Trophoblast cell (in vitro differentiated cells and primary cell): Measurements from ENCODE around the gene RPUSD1.

Source experiments
- DNase-seq, 2 donors: peaks; one replicate each; pipeline ENCODE4 v3.0.0-alpha.2; 2016
- H2AFZ ChIP-seq: 2 replicates; pipeline ENCODE4 v1.6.1; 2013; ENCODE audit warnings: low read length, moderate library complexity, mild to moderate bottlenecking; ENCODE audit not compliant: insufficient read depth, poor library complexity
- H2AK5ac ChIP-seq: 2 replicates; pipeline ENCODE4 v1.6.1; 2013; ENCODE audit warnings: mild to moderate bottlenecking, low read length
- H2BK120ac ChIP-seq: 2 replicates; pipeline ENCODE4 v1.6.1; 2013; ENCODE audit warnings: low read length, mild to moderate bottlenecking, moderate library complexity; ENCODE audit not compliant: insufficient read depth, poor library complexity
- H2BK12ac ChIP-seq: 2 replicates; pipeline ENCODE4 v1.6.1; 2013; ENCODE audit warnings: mild to moderate bottlenecking, low read length, moderate library complexity
- H2BK5ac ChIP-seq: 2 replicates; pipeline ENCODE4 v1.6.1; 2013; ENCODE audit warnings: low read length, low read depth, moderate library complexity, mild to moderate bottlenecking; ENCODE audit not compliant: poor library complexity
- H3K14ac ChIP-seq: 2 replicates; pipeline ENCODE4 v1.6.1; 2013; ENCODE audit warnings: mild to moderate bottlenecking, low read length
- H3K18ac ChIP-seq: 2 replicates; pipeline ENCODE4 v1.6.1; 2013; ENCODE audit warnings: mild to moderate bottlenecking, low read length
- H3K23ac ChIP-seq: 2 replicates; pipeline ENCODE4 v1.6.1; 2013; ENCODE audit warnings: low read length
- H3K27ac ChIP-seq: 2 replicates; pipeline ENCODE4 v1.5.1; 2013; ENCODE audit warnings: low read depth, mild to moderate bottlenecking, inconsistent platforms, low read length, moderate library complexity
- H3K27me3 ChIP-seq: 2 replicates; pipeline ENCODE4 v1.6.1; 2013; ENCODE audit warnings: inconsistent platforms, mild to moderate bottlenecking, low read length, moderate library complexity; ENCODE audit not compliant: insufficient read depth
- H3K36me3 ChIP-seq, 2 experiments: 1 replicate in 1 of 2; 2 replicates in 1 of 2; pipeline ENCODE4 v1.6.1; 2013; ENCODE audit warnings: low read length in 2 of 2, mild to moderate bottlenecking in 2 of 2, moderate library complexity in 1 of 2; ENCODE audit not compliant: insufficient read depth in 2 of 2, control insufficient read depth in 1 of 2
- H3K4ac ChIP-seq: 2 replicates; pipeline ENCODE4 v1.6.1; 2013; ENCODE audit warnings: low read depth, mild to moderate bottlenecking, low read length, moderate library complexity
- H3K4me1 ChIP-seq, 2 experiments: 1 replicate in 1 of 2; 2 replicates in 1 of 2; pipeline ENCODE4 v1.6.1; 2013; ENCODE audit warnings: low read length in 2 of 2, mild to moderate bottlenecking in 2 of 2, moderate library complexity in 1 of 2; ENCODE audit not compliant: insufficient read depth in 2 of 2, control insufficient read depth in 1 of 2
- H3K4me2 ChIP-seq: 2 replicates; pipeline ENCODE4 v1.6.1; 2013; ENCODE audit warnings: inconsistent platforms, mild to moderate bottlenecking, low read length, moderate library complexity
- H3K4me3 ChIP-seq: 2 replicates; pipeline ENCODE4 v1.5.1; 2013; ENCODE audit warnings: mild to moderate bottlenecking, low read depth, low read length, inconsistent platforms
- H3K79me1 ChIP-seq: one replicate; pipeline ENCODE4 v1.6.1; 2013; ENCODE audit warnings: low read length
- H3K79me2 ChIP-seq: 2 replicates; pipeline ENCODE4 v1.6.1; 2013; ENCODE audit warnings: low read length, mild to moderate bottlenecking; ENCODE audit not compliant: control insufficient read depth, insufficient read depth, poor library complexity
- H3K9ac ChIP-seq: 2 replicates; pipeline ENCODE4 v1.6.1; 2013; ENCODE audit warnings: mild to moderate bottlenecking, low read length
- H3K9me3 ChIP-seq: 2 replicates; pipeline ENCODE4 v1.6.1; 2013; ENCODE audit warnings: low read depth, mild to moderate bottlenecking, control low read depth, inconsistent platforms, low read length; ENCODE audit not compliant: insufficient read depth
- H4K12ac ChIP-seq: 2 replicates; pipeline ENCODE4 v1.6.1; 2013; ENCODE audit warnings: low read depth, mild to moderate bottlenecking, low read length, moderate library complexity
- H4K8ac ChIP-seq: 2 replicates; pipeline ENCODE4 v1.6.1; 2013; ENCODE audit warnings: low read depth, mild to moderate bottlenecking, low read length, moderate library complexity
- H4K91ac ChIP-seq: one replicate; pipeline ENCODE4 v1.6.1; 2013; ENCODE audit warnings: low read depth, mild to moderate bottlenecking, low read length, moderate library complexity
- WGBS: extraction: QIAGEN DNeasy Blood & Tissue Kit; methylation state at CpG from one replicate; pipeline ENCODE4 v1.1.7; 2013; ENCODE audit warnings: missing lambda C conversion rate; ENCODE audit not compliant: insufficient read length, insufficient coverage; ENCODE audit errors: extremely low coverage; 5-methylcytosine and 5-hydroxymethylcytosine counted together

RPUSD1 gene

DNA sequence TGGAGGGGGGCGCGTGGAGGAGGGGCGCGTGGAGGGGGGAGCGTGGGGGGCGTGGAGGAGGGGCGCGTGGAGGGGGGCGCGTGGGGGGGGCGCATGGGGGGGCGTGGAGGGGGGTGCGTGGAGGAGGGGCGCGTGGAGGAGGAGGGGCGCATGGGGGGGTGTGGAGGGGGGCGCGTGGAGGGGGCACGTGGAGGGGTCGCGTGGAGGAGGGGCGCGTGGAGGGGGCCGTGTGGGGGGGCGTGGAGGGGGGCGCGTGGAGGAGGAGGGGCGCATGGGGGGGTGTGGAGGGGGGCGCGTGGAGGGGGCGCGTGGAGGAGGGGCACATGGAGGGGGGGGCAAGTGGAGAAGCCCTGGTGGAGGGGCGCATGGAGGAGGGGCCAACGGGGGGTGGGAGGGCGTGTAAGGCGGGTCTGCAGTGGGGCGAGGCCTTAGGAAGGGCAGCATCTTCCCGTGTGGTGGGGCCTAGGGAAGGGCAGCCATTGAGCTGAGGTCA, 20.4 kb downstream of the RPUSD1 start:
- no CpG with 5 or more reads among the region's 38 CpGs for WGBS
- H3K4ac ChIP-seq: no peak overlapping the region
- no peak overlapping the region for H3K9ac ChIP-seq
- H2BK120ac ChIP-seq: no peak overlapping the region
- H2AFZ ChIP-seq: no peak overlapping the region
- H3K79me1 ChIP-seq: no peaks in the 10 kb centered on the region
- H3K4me1 ChIP-seq: no peaks in the 10 kb centered on the region
- no peak for DNase-seq
- H4K91ac ChIP-seq: no peak overlapping the region
- no peak overlapping the region for H3K23ac ChIP-seq
- H4K8ac ChIP-seq: no peak overlapping the region
- H3K18ac ChIP-seq: no peak overlapping the region
- H2BK5ac ChIP-seq: no peak overlapping the region
- no peak overlapping the region for H3K27ac ChIP-seq
- no peak overlapping the region for H2BK12ac ChIP-seq
- no peak overlapping the region for H2AK5ac ChIP-seq
- no peak overlapping the region for H3K4me2 ChIP-seq
- no peak overlapping the region for H3K14ac ChIP-seq
- H3K9me3 ChIP-seq: peaks cover 4% of the 10 kb centered on the region
- H3K36me3 ChIP-seq: no peaks in the 10 kb centered on the region
- H3K27me3 ChIP-seq: no peaks in the 10 kb centered on the region
- no peaks in the 10 kb centered on the region for H3K79me2 ChIP-seq
- H3K4me3 ChIP-seq: no peak overlapping the region
- H4K12ac ChIP-seq: no peak overlapping the region

- Histone ChIP-seq H3K4me2 (no peak overlapping the region), H3K4me1 (no peaks in the 10 kb centered on the region), H3K27me3 (no peaks in the 10 kb centered on the region), H3K14ac (no peak overlapping the region), H3K27ac (no peak overlapping the region), H4K8ac (no peak overlapping the region), H4K12ac (no peak overlapping the region), H4K91ac (no peak overlapping the region), H3K4me3 (no peak overlapping the region), H3K9me3 (peaks cover 4% of the 10 kb centered on the region), H3K36me3 (no peaks in the 10 kb centered on the region), H2AFZ (no peak overlapping the region), H3K79me2 (no peaks in the 10 kb centered on the region), H2BK12ac (no peak overlapping the region), H3K23ac (no peak overlapping the region), H2BK120ac (no peak overlapping the region), H2AK5ac (no peak overlapping the region), H3K9ac (no peak overlapping the region), H3K4ac (no peak overlapping the region), H3K18ac (no peak overlapping the region), H3K79me1 (no peaks in the 10 kb centered on the region), H2BK5ac (no peak overlapping the region)
- DNase-seq: no peak
- WGBS: no CpG with 5 or more reads among the region's 48 CpGs
Measured at GRCh38 chr16:766820-767640, 21.2 kb downstream of the RPUSD1 start.

DNA sequence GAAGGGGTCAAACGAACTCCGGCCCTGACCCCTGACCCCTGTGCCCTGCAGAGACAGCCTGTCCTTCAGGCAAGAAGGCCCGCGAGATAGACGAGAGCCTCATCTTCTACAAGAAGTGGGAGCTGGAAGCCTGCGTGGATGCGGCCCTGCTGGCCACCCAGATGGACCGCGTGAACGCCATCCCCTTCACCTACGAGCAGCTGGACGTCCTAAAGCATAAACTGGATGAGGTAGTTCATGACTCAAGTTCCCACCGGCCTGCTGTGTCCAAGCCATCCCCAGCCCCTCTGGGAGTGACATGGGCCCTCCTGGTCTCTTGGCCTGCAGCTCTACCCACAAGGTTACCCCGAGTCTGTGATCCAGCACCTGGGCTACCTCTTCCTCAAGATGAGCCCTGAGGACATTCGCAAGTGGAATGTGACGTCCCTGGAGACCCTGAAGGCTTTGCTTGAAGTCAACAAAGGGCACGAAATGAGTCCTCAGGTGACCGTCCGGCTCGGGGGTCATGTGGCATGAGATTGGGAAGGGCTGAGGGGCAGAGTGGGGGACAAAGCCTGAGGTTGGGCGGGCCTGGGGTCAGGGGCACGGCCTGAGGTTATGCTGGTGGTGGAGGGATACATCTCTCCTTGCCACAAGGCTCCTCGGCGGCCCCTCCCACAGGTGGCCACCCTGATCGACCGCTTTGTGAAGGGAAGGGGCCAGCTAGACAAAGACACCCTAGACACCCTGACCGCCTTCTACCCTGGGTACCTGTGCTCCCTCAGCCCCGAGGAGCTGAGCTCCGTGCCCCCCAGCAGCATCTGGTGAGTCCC, 22.0 kb downstream of the RPUSD1 start:
- no peaks in the 10 kb centered on the region for H3K27me3 ChIP-seq
- H2AFZ ChIP-seq: no peak overlapping the region
- no peaks in the 10 kb centered on the region for H3K4me1 ChIP-seq
- no peak overlapping the region for H2AK5ac ChIP-seq
- peaks cover 4% of the 10 kb centered on the region for H3K9me3 ChIP-seq
- no peaks in the 10 kb centered on the region for H3K79me1 ChIP-seq
- no peaks in the 10 kb centered on the region for H3K79me2 ChIP-seq
- H3K18ac ChIP-seq: no peak overlapping the region
- H3K4ac ChIP-seq: no peak overlapping the region
- WGBS: no CpG with 5 or more reads among the region's 29 CpGs
- no peak overlapping the region for H2BK120ac ChIP-seq
- H4K91ac ChIP-seq: no peak overlapping the region
- H3K23ac ChIP-seq: no peak overlapping the region
- H3K9ac ChIP-seq: no peak overlapping the region
- no peak overlapping the region for H3K14ac ChIP-seq
- no peak overlapping the region for H2BK12ac ChIP-seq
- no peaks in the 10 kb centered on the region for H3K36me3 ChIP-seq
- no peak overlapping the region for H2BK5ac ChIP-seq
- no peak overlapping the region for H3K27ac ChIP-seq
- no peak overlapping the region for H3K4me3 ChIP-seq
- no peak overlapping the region for H3K4me2 ChIP-seq
- no peak overlapping the region for H4K12ac ChIP-seq
- H4K8ac ChIP-seq: no peak overlapping the region
- DNase-seq: no peak

DNA sequence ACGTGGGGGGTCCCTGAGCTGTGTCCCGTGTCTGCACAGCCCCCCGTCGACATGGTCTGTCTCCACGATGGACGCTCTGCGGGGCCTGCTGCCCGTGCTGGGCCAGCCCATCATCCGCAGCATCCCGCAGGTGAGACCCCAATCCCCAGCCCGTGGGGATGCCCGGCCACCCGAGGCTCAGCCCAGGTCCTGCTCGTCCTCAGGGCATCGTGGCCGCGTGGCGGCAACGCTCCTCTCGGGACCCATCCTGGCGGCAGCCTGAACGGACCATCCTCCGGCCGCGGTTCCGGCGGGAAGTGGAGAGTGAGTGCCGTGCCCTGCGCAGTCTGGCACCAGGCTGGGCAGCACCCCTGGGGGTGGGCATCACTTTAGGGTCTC, 22.7 kb downstream of the RPUSD1 start:
- Histone ChIP-seq H3K4me2 (no peak overlapping the region), H3K79me1 (no peaks in the 10 kb centered on the region), H2BK5ac (no peak overlapping the region), H3K23ac (no peak overlapping the region), H3K27ac (no peak overlapping the region), H3K18ac (no peak overlapping the region), H3K4me3 (no peak overlapping the region), H3K14ac (no peak overlapping the region), H3K4ac (no peak overlapping the region), H3K36me3 (no peaks in the 10 kb centered on the region), H2BK120ac (no peak overlapping the region), H3K9me3 (peaks cover 4% of the 10 kb centered on the region), H3K4me1 (peaks cover 2 to 4% of the 10 kb centered on the region in 2 experiments), H4K12ac (no peak overlapping the region), H2BK12ac (no peak overlapping the region), H4K8ac (no peak overlapping the region), H3K79me2 (no peaks in the 10 kb centered on the region), H2AFZ (no peak overlapping the region), H3K9ac (no peak overlapping the region), H2AK5ac (no peak overlapping the region), H3K27me3 (no peaks in the 10 kb centered on the region), H4K91ac (no peak overlapping the region)
- DNase-seq: no peak
- WGBS: no CpG with 5 or more reads among the region's 29 CpGs
